Measurements from ENCODE around the gene WNT7B.

The WNT7B gene

GRCh38 chr22:45995405-45996101 lies 18.6 kb upstream of the WNT7B start:
- DNase-seq (ENCODE audit: low spot score), result no peak

- peak; percentile 58 for DNase-seq (ENCODE audit: low spot score)
These were observed 17.8 kb upstream of the WNT7B start for GRCh38 chr22:45994491-45995404.

- DNase-seq (ENCODE audit: low spot score), result no peak
These were observed 16.9 kb upstream of the WNT7B start for GRCh38 chr22:45993841-45994240.

GRCh38 chr22:45993143-45993692 lies 16.3 kb upstream of the WNT7B start:
- no peak for DNase-seq (ENCODE audit: low spot score)

GRCh38 chr22:45992737-45993136 lies 15.8 kb upstream of the WNT7B start:
- no peak for DNase-seq (ENCODE audit: low spot score)

- DNase-seq (ENCODE audit: low spot score), result no peak
These were observed 14.1 kb upstream of the WNT7B start for GRCh38 chr22:45991098-45991497.

GRCh38 chr22:45987136-45987861 lies 10.3 kb upstream of the WNT7B start:
- DNase-seq (ENCODE audit: low spot score), result no peak

GRCh38 chr22:45984316-45984916 lies 7.5 kb upstream of the WNT7B start:
- DNase-seq (ENCODE audit: low spot score), result no peak

GRCh38 chr22:45983797-45984196 lies 6.8 kb upstream of the WNT7B start:
- DNase-seq (ENCODE audit: low spot score), result no peak

GRCh38 chr22:45980761-45981160 lies 3.8 kb upstream of the WNT7B start:
- no peak for DNase-seq (ENCODE audit: low spot score)

GRCh38 chr22:45980268-45980570 lies 3.3 kb upstream of the WNT7B start:
- no peak for DNase-seq (ENCODE audit: low spot score)

GRCh38 chr22:45978275-45978713 lies 1.3 kb upstream of the WNT7B start:
- no peak for DNase-seq (ENCODE audit: low spot score)

GRCh38 chr22:45977551-45978274 lies 751 bp upstream of the WNT7B start:
- DNase-seq (ENCODE audit: low spot score), result no peak

- no peak for DNase-seq (ENCODE audit: low spot score)
These were observed 534 bp downstream of the WNT7B start for GRCh38 chr22:45976254-45977002.

- DNase-seq (ENCODE audit: low spot score), result peak; percentile 32
These were observed 1.5 kb downstream of the WNT7B start for GRCh38 chr22:45975164-45976161.

- no peak for DNase-seq (ENCODE audit: low spot score)
These were observed 2.5 kb downstream of the WNT7B start for GRCh38 chr22:45974498-45974897.

GRCh38 chr22:45972889-45973253 lies 4.1 kb downstream of the WNT7B start:
- no peak for DNase-seq (ENCODE audit: low spot score)

GRCh38 chr22:45972091-45972888 lies 4.7 kb downstream of the WNT7B start:
- no peak for DNase-seq (ENCODE audit: low spot score)

Data from LoVo (cell line).